Right lobe of liver (tissue), 6 donors: ENCODE results near the gene TREX2. TPM values are rescaled to one million over a fixed set of nuclear protein-coding genes. Genes with fewer than 3 reads are reported as not detected.

Experiments used
- ATAC-seq, 4 donors: fragments of 200-7000 bp; cut with Tn5 transposase; one replicate each; pipeline ENCODE4 v1.9.1; 2020; ENCODE audit warnings: mild to moderate bottlenecking in 4 of 4, moderate library complexity in 4 of 4
- DNase-seq, 3 donors: peaks; one replicate each; pipeline ENCODE4 v3.0.0-alpha.2; 2020
- H3K27ac ChIP-seq, 3 donors: fragments of 200-600 bp; one replicate each; pipeline ENCODE4 v1.8.0; 2022
- H3K27me3 ChIP-seq, 2 donors: fragments of 200-600 bp; one replicate each; pipeline ENCODE4 v1.8.0; 2022
- H3K36me3 ChIP-seq, 4 donors: fragments of 200-600 bp; sonication (generic) in 1 of 4; one replicate each; pipeline versions ENCODE4 v1.5.1 to v1.8.0; 2017 to 2022; ENCODE audit warnings: control low read depth in 1 of 4
- H3K4me1 ChIP-seq, 4 donors: fragments of 200-600 bp; sonication (generic) in 1 of 4; one replicate each; pipeline versions ENCODE4 v1.5.1 to v1.8.0; 2017 to 2022; ENCODE audit warnings: control low read depth in 1 of 4
- H3K4me3 ChIP-seq, 3 donors: fragments of 200-600 bp; one replicate each; pipeline ENCODE4 v1.8.0; 2022
- H3K9me3 ChIP-seq, 4 donors: fragments of 200-600 bp; sonication (generic) in 1 of 4; one replicate each; pipeline versions ENCODE4 v1.5.1 to v1.8.0; 2017 to 2022; ENCODE audit warnings: control low read depth in 1 of 4
- POLR2A ChIP-seq: fragments of 450-650 bp; IDR thresholded peaks from one replicate; pipeline ENCODE4 v1.6.1; 2017; ENCODE audit warnings: antibody characterized with exemption, mild to moderate bottlenecking
- WGBS: methylation state at CpG from one replicate; pipeline ENCODE4 v1.1.6; 2018; ENCODE audit warnings: low coverage, low lambda C conversion rate; ENCODE audit not compliant: insufficient coverage; ENCODE audit errors: missing lambda C conversion rate; 5-methylcytosine and 5-hydroxymethylcytosine counted together
- intact Hi-C, 2 donors: fragments of 100-400 bp; cut with DNase I; formaldehyde crosslinking; loops; one replicate each; pipeline versions ENCODE4 v1.11.2 to v1.14.1; 2022
- total RNA-seq, 6 experiments: library from RNA; depleted of rRNA in 2 of 6; stranded (reverse); fragments of >200 nt in 2 of 6; fragmentation: NEBNext Ultra II Directional in 3 of 6; extraction: Animal tissue kit (Norgen Biotek cat#: 25700) in 3 of 6; gene quantifications; one replicate each; pipeline versions ENCODE4 v1.1.0 to v1.2.4, GENCODE V29; 2016 to 2023
- TF ChIP-seq, protein P1 (sequence below), 4 donors: fragments of 200-600 bp in 3 of 4; fragments of 450-650 bp in 1 of 4; IDR thresholded peaks; one replicate each; pipeline versions ENCODE4 v1.5.1 to v1.8.0; 2016 to 2022; ENCODE audit warnings: antibody characterized with exemption in 4 of 4, mild to moderate bottlenecking in 2 of 4
- donor health status: DM: no; HTN: yes; CAD: no.
- donor health status: DM: no; HTN: no; CAD: no.
- donor health status: DM: no; HTN: no; CAD: no.
- donor health status: DM: no; HTN: yes; CAD: no.
- donor health status: DM: no; HTN: yes; CAD: no.

Gene TREX2
- total RNA-seq, 6 experiments from 2014 or later = 0.18 to 0.46 (median 0.23) TPM; not detected in 2

DNA sequence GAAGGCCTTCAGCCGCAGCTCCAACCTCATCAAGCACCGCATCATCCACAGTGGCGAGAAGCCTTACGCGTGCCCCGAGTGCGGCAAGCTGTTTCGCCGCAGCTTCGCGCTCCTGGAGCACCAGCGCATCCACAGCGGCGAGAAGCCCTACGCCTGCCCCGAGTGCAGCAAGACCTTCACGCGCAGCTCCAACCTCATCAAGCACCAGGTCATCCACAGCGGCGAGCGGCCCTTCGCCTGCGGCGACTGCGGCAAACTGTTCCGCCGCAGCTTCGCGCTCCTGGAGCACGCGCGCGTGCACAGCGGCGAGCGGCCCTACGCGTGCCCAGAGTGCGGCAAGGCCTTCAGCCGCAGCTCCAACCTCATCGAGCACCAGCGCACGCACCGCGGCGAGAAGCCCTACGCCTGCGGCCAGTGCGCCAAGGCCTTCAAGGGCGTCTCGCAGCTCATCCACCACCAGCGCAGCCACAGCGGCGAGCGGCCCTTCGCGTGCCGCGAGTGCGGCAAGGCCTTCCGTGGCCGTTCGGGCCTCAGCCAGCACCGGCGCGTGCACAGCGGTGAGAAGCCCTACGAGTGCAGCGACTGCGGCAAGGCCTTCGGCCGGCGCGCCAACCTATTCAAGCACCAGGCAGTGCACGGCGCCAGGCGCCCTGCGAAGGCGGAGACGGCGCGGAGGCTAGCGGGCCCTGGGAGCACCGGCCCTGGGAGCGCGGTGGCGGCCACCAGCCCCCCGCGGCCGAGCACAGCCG is 24.8 kb downstream of the TREX2 start:
- Histone ChIP-seq H3K27me3 (no peaks in the 10 kb centered on the region), H3K36me3 (no peaks in the 10 kb centered on the region), H3K27ac (no peak overlapping the region), H3K9me3 (no peaks in the 10 kb centered on the region), H3K4me1 (no peaks in the 10 kb centered on the region), H3K4me3 (no peak overlapping the region)
- intact Hi-C loops = no loop called here
- WGBS = 93% methylated on average over 34 of the region's 91 CpGs
- DNase-seq (no peak), ATAC-seq (no peak)
- TF ChIP-seq, protein P1, sequence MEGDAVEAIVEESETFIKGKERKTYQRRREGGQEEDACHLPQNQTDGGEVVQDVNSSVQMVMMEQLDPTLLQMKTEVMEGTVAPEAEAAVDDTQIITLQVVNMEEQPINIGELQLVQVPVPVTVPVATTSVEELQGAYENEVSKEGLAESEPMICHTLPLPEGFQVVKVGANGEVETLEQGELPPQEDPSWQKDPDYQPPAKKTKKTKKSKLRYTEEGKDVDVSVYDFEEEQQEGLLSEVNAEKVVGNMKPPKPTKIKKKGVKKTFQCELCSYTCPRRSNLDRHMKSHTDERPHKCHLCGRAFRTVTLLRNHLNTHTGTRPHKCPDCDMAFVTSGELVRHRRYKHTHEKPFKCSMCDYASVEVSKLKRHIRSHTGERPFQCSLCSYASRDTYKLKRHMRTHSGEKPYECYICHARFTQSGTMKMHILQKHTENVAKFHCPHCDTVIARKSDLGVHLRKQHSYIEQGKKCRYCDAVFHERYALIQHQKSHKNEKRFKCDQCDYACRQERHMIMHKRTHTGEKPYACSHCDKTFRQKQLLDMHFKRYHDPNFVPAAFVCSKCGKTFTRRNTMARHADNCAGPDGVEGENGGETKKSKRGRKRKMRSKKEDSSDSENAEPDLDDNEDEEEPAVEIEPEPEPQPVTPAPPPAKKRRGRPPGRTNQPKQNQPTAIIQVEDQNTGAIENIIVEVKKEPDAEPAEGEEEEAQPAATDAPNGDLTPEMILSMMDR (IDR thresholded peaks at IDR 0.05) = no peak
- TF ChIP-seq POLR2A = no peak

DNA sequence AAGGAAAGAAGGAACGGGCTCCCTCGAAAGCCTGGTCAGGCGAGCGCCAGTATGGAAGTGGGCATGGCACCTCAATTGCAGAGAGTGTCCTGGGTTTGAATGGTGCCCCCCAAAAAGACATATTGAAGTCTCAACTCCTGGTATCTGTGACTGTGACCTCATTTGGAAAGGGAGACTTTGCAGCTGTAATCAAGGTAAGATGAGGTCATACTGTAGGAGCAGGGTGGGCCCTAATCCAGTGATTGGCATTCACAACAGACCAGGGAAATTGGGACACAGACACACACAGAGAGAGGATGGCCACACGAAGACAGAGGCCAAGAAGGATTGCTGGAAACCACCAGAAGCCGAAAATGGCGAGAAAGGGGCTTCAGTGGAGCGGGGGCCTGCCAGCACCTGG is 28.2 kb downstream of the TREX2 start:
- no peak overlapping the region for H3K27ac ChIP-seq
- H3K36me3 ChIP-seq = no peaks in the 10 kb centered on the region
- TF ChIP-seq, protein P1 (IDR thresholded peaks at IDR 0.05) = no peak
- TF ChIP-seq POLR2A = no peak
- H3K9me3 ChIP-seq = no peaks in the 10 kb centered on the region
- no peaks in the 10 kb centered on the region for H3K27me3 ChIP-seq
- ATAC-seq (no peak), DNase-seq (no peak)
- intact Hi-C loops = no loop called here
- H3K4me3 ChIP-seq = no peak overlapping the region
- 76% methylated on average over 8 of the region's 8 CpGs for WGBS
- H3K4me1 ChIP-seq = no peaks in the 10 kb centered on the region

DNA sequence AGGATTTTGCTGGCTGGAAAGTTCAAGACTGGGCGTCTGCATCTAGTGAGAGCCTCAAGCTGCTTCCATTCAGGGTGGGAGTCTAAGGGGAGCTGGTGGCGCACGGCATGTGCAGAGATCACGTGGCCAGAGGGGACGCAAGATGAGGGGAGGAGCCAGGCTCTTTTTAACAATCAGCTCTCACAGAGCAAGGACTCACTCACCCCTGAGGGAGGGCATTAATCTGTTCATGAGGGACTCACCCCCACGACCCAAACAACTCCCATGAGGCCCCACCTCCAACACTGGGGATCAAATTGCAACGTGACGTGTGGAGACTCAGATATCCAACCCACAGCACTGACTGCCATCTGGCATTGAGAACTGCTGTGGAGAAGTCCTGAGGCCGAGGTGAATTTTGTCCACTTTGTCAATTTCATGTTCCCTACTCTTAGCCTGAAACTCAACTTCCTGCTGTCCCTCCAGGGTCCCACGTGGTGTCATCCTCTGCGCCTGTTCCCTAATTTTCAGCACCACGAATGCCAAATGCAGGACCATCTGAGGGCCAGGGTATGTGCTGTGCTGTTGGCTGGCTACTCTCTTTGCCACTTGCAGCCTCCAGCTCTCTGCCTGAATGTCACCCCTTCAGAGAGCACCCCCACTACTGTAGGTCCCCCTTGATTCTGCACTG is 28.9 kb downstream of the TREX2 start:
- 39% methylated on average over 4 of the region's 12 CpGs for WGBS
- Histone ChIP-seq H3K4me1 (no peaks in the 10 kb centered on the region), H3K27ac (no peak overlapping the region), H3K4me3 (no peak overlapping the region), H3K36me3 (no peaks in the 10 kb centered on the region), H3K27me3 (no peaks in the 10 kb centered on the region), H3K9me3 (no peaks in the 10 kb centered on the region)
- DNase-seq (no peak), ATAC-seq (no peak)
- intact Hi-C loops = no loop called here
- TF ChIP-seq POLR2A = no peak
- TF ChIP-seq, protein P1 (IDR thresholded peaks at IDR 0.05) = no peak

DNA sequence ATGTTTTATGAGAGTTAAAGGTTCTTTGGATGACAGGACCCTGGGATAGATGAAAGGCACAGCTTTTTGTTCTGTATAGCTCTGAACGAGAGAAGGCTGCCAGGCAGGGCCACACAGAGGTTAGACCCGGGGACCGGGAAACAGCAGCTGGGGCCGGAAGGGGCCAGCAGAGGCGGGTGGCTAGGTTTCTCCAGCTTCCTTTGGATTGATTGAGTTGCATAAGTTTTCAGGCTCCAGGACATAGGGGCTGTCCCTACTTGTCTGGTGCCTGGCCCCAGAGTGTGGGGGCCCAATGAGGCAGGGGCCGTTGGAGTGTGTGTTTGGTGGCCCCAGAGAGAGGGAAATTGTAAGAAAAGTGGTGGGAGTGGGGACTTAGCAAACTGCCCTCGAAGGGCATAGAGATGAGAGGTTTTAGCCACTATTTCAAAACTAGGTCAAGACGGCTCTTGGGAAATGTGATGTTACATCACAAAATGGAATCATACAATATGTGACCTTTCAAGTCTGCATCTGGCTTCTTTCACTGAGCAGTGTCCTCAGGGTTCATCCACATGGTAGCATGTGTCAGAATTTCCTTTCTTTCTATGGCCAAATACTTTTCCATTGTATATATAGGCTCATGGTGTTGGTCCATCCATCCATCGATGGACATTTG is 30.9 kb downstream of the TREX2 start:
- 43% methylated on average over 2 of the region's 9 CpGs for WGBS
- DNase-seq (no peak), ATAC-seq (no peak)
- Histone ChIP-seq H3K4me3 (no peak overlapping the region), H3K27me3 (no peaks in the 10 kb centered on the region), H3K27ac (no peak overlapping the region), H3K9me3 (no peaks in the 10 kb centered on the region), H3K4me1 (peaks cover 0 to 7% (median 0%) of the 10 kb centered on the region in 4 donors), H3K36me3 (no peaks in the 10 kb centered on the region)
- intact Hi-C loops = no loop called here
- no peak for TF ChIP-seq POLR2A
- TF ChIP-seq, protein P1 (IDR thresholded peaks at IDR 0.05) = no peak
